GM23248 (cell line): Measurements from ENCODE around the gene PHLDB3. TPM values are rescaled to one million over a fixed set of nuclear protein-coding genes. Genes with fewer than 3 reads are reported as not detected.

Experiments
- DNase-seq: peaks from one replicate; pipeline ENCODE4 v3.0.0-alpha.2; 2015
- H2AFZ ChIP-seq: fragments of 200-600 bp; sonication (generic); 2 replicates; pipeline ENCODE4 v1.6.1; 2016; ENCODE audit warnings: antibody characterized with exemption
- H3F3A ChIP-seq: fragments of 200-600 bp; sonication (generic); 2 replicates; pipeline ENCODE4 v1.6.1; 2016; ENCODE audit warnings: mild to moderate bottlenecking, antibody characterized with exemption, mixed run types; ENCODE audit not compliant: insufficient read depth
- H3K27ac ChIP-seq: fragments of 200-600 bp; sonication (generic); 2 replicates; pipeline ENCODE4 v1.5.1; 2016; ENCODE audit warnings: mild to moderate bottlenecking
- H3K27me3 ChIP-seq: fragments of 200-600 bp; sonication (generic); replicated peaks from 2 replicates; pipeline ENCODE4 v1.6.1; 2016; ENCODE audit warnings: mild to moderate bottlenecking; ENCODE audit not compliant: insufficient read depth
- H3K36me3 ChIP-seq: fragments of 200-600 bp; sonication (generic); 2 replicates; pipeline ENCODE4 v1.6.1; 2016; ENCODE audit warnings: low read depth, mild to moderate bottlenecking
- H3K4me1 ChIP-seq: fragments of 200-600 bp; sonication (generic); 2 replicates; pipeline ENCODE4 v1.6.1; 2016; ENCODE audit warnings: mild to moderate bottlenecking; ENCODE audit not compliant: insufficient read depth
- H3K4me2 ChIP-seq: fragments of 200-600 bp; sonication (generic); one replicate; pipeline ENCODE4 v1.6.1; 2016; ENCODE audit warnings: mild to moderate bottlenecking; ENCODE audit not compliant: unreplicated experiment
- H3K4me3 ChIP-seq: fragments of 200-600 bp; sonication (generic); 2 replicates; pipeline ENCODE4 v1.5.1; 2016; ENCODE audit warnings: mild to moderate bottlenecking
- H3K79me2 ChIP-seq: fragments of 200-600 bp; sonication (generic); 2 replicates; pipeline ENCODE4 v1.6.1; 2016; ENCODE audit warnings: mild to moderate bottlenecking; ENCODE audit not compliant: insufficient read depth
- H3K9ac ChIP-seq: fragments of 200-600 bp; sonication (generic); 2 replicates; pipeline ENCODE4 v1.6.1; 2016; ENCODE audit warnings: mild to moderate bottlenecking
- H3K9me2 ChIP-seq: fragments of 200-600 bp; sonication (generic); 2 replicates; pipeline ENCODE4 v1.6.1; 2016; ENCODE audit warnings: mixed run types, mild to moderate bottlenecking, moderate library complexity; ENCODE audit not compliant: insufficient read depth
- H3K9me3 ChIP-seq: fragments of 200-600 bp; sonication (generic); one replicate; pipeline ENCODE4 v1.6.1; 2017; ENCODE audit warnings: low read depth
- H4K20me1 ChIP-seq: fragments of 200-600 bp; sonication (generic); 2 replicates; pipeline ENCODE4 v1.6.0; 2016; ENCODE audit not compliant: insufficient read depth
- EZH2 ChIP-seq: fragments of 200-600 bp; sonication (generic); IDR thresholded peaks from 2 replicates; pipeline ENCODE4 v1.6.1; 2018; ENCODE audit warnings: antibody characterized with exemption, mild to moderate bottlenecking; ENCODE audit not compliant: insufficient read depth, poor library complexity, severe bottlenecking
- EZH2phosphoT487 ChIP-seq: fragments of 200-600 bp; sonication (generic); IDR thresholded peaks from 2 replicates; pipeline ENCODE4 v1.6.1; 2018; ENCODE audit warnings: antibody characterized with exemption, moderate library complexity, mild to moderate bottlenecking, low read depth; ENCODE audit not compliant: insufficient read depth
- whole genome bisulfite sequencing, 2 experiments: methylation state at CpG; one replicate each; pipeline ENCODE4 v1.1.6; 2015 to 2017; ENCODE audit warnings: low lambda C conversion rate in 2 of 2, low coverage in 1 of 2; ENCODE audit errors: missing lambda C conversion rate in 2 of 2; 5-methylcytosine and 5-hydroxymethylcytosine counted together
- in situ Hi-C: fragments of 300-500 bp; cut with MboI; formaldehyde crosslinking; loops from 2 replicates; pipeline ENCODE4 v1.15.0; 2020
- polyA plus RNA-seq: library from polyadenylated mRNA; unstranded; fragments of >200 nt; fragmentation: Nextera tagmentation; extraction: Ambion mirVana; gene quantifications from 2 replicates; pipeline ENCODE4 v1.2.1, GENCODE V29; 2016
- total RNA-seq: library from RNA; depleted of rRNA; stranded (reverse); fragments of >200 nt; shearing (Covaris generic); gene quantifications from 2 replicates; pipeline ENCODE4 v1.2.3, GENCODE V29; 2014

Gene PHLDB3
- total and polyA plus RNA-seq, 2 experiments from 2014 or later: 4.6 to 5.6 TPM

- TF ChIP-seq EZH2 (no peak), EZH2phosphoT487 (no peak)
- DNase-seq: no peak
- in situ Hi-C loops: no loop called here
- Histone ChIP-seq H3K36me3 (no peaks in the 10 kb centered on the region), H3K9ac (peak overlapping the region; percentile 13; the same call in 1 of the 2 replicates), H3K27ac (no peak overlapping the region), H3K4me1 (peaks cover 16% of the 10 kb centered on the region), H3K4me2 (no peak overlapping the region), H3K79me2 (no peaks in the 10 kb centered on the region), H4K20me1 (no peaks in the 10 kb centered on the region), H3K4me3 (no peak overlapping the region), H3F3A (peaks cover 7% of the 10 kb centered on the region), H3K9me3 (no peaks in the 10 kb centered on the region), H3K27me3 (no peaks in the 10 kb centered on the region), H2AFZ (no peak overlapping the region), H3K9me2 (no peaks in the 10 kb centered on the region)
- 58 to 63% methylated on average over 4 of the region's 4 CpGs for WGBS, 2 experiments
Measured at GRCh38 chr19:43474487-43474886, 30.1 kb downstream of the PHLDB3 start.

GRCh38 chr19:43471091-43471490, 33.5 kb downstream of the PHLDB3 start:
- H3K9me2 ChIP-seq: no peaks in the 10 kb centered on the region
- TF ChIP-seq EZH2 (no peak), EZH2phosphoT487 (no peak)
- WGBS, 2 experiments: 82 to 84% methylated on average over 5 of the region's 5 CpGs
- no peak overlapping the region for H3K4me2 ChIP-seq
- H4K20me1 ChIP-seq: no peaks in the 10 kb centered on the region
- H3F3A ChIP-seq: peaks cover 10% of the 10 kb centered on the region
- H3K27me3 ChIP-seq: no peaks in the 10 kb centered on the region
- no peaks in the 10 kb centered on the region for H3K79me2 ChIP-seq
- in situ Hi-C loops: no loop called here
- H3K9me3 ChIP-seq: no peaks in the 10 kb centered on the region
- no peak overlapping the region for H3K9ac ChIP-seq
- H3K4me3 ChIP-seq: no peak overlapping the region
- H2AFZ ChIP-seq: no peak overlapping the region
- DNase-seq: no peak
- peaks cover 13% of the 10 kb centered on the region for H3K4me1 ChIP-seq
- H3K27ac ChIP-seq: no peak overlapping the region
- no peaks in the 10 kb centered on the region for H3K36me3 ChIP-seq

GRCh38 chr19:43470288-43470687, 34.3 kb downstream of the PHLDB3 start:
- H3K36me3 ChIP-seq: no peaks in the 10 kb centered on the region
- H2AFZ ChIP-seq: no peak overlapping the region
- H3K9ac ChIP-seq: no peak overlapping the region
- in situ Hi-C loops: no loop called here
- H4K20me1 ChIP-seq: no peaks in the 10 kb centered on the region
- H3K9me2 ChIP-seq: no peaks in the 10 kb centered on the region
- peaks cover 7% of the 10 kb centered on the region; the same call in 1 of the 2 replicates for H3K4me1 ChIP-seq
- H3F3A ChIP-seq: peaks cover 7% of the 10 kb centered on the region
- no peak for TF ChIP-seq EZH2phosphoT487
- no peak for TF ChIP-seq EZH2
- no peak overlapping the region for H3K27ac ChIP-seq
- no peaks in the 10 kb centered on the region for H3K27me3 ChIP-seq
- WGBS, 2 experiments: 49 to 64% methylated on average over 9 to 10 of the region's 10 CpGs
- H3K9me3 ChIP-seq: no peaks in the 10 kb centered on the region
- no peak overlapping the region for H3K4me2 ChIP-seq
- no peak overlapping the region for H3K4me3 ChIP-seq
- no peaks in the 10 kb centered on the region for H3K79me2 ChIP-seq
- peak; percentile 70 for DNase-seq

GRCh38 chr19:43469160-43469480, 35.4 kb downstream of the PHLDB3 start:
- no peaks in the 10 kb centered on the region for H3K9me2 ChIP-seq
- DNase-seq: no peak

More at GRCh38 chr19:43469160-43469480, 35.4 kb downstream of the PHLDB3 start:
- Histone ChIP-seq H4K20me1 (no peaks in the 10 kb centered on the region), H3K27me3 (no peaks in the 10 kb centered on the region), H3K36me3 (no peaks in the 10 kb centered on the region), H3K9me3 (no peaks in the 10 kb centered on the region), H3K4me1 (peaks cover 7% of the 10 kb centered on the region; the same call in 1 of the 2 replicates), H3F3A (peaks cover 7% of the 10 kb centered on the region), H3K4me3 (no peak overlapping the region), H2AFZ (no peak overlapping the region), H3K9ac (no peak overlapping the region), H3K27ac (no peak overlapping the region), H3K79me2 (no peaks in the 10 kb centered on the region), H3K4me2 (no peak overlapping the region)
- TF ChIP-seq EZH2: no peak
- TF ChIP-seq EZH2phosphoT487: no peak
- in situ Hi-C loops: no loop called here
- WGBS, 2 experiments: 81 to 83% methylated on average over 1 of the region's 1 CpG
